Kidney (tissue), 14 donors: ENCODE measurements around the gene LRIT2. TPM values are rescaled to one million over a fixed set of nuclear protein-coding genes. Genes with fewer than 3 reads are reported as not detected.
"Not testable (repeated sequence)": the region's sequence is repeated elsewhere in the genome, so short reads cannot be mapped to it uniquely, and the experiment has no call there.

ENCODE experiments used
- DNase-seq, 5 donors: peaks; one replicate each; pipeline ENCODE4 v3.0.0-alpha.2; 2013 to 2020
- FAIRE-seq: peaks from 2 replicates; lab custom pipeline; 2012; peaks lifted over from hg19 to GRCh38; lab: Jason Lieb, UNC
- H3K27ac ChIP-seq, 2 donors: one replicate each; pipeline ENCODE4 v1.7.0; 2013; ENCODE audit warnings: low read depth in 2 of 2, low read length in 2 of 2, inconsistent platforms in 1 of 2
- H3K27me3 ChIP-seq: one replicate; pipeline ENCODE4 v1.7.1; 2013; ENCODE audit warnings: low read length, inconsistent platforms; ENCODE audit not compliant: control insufficient read depth, insufficient read depth
- H3K36me3 ChIP-seq, 3 donors: one replicate each; pipeline versions ENCODE4 v1.7.0 to v1.7.1; 2013; ENCODE audit warnings: low read length in 3 of 3, control low read depth in 1 of 3, inconsistent platforms in 1 of 3; ENCODE audit not compliant: insufficient read depth in 3 of 3, control insufficient read depth in 2 of 3
- H3K4me1 ChIP-seq, 3 donors: one replicate each; pipeline versions ENCODE4 v1.7.0 to v1.7.1; 2013; ENCODE audit warnings: low read length in 3 of 3, inconsistent platforms in 1 of 3, low read depth in 1 of 3; ENCODE audit not compliant: control insufficient read depth in 2 of 3, insufficient read depth in 2 of 3
- H3K4me3 ChIP-seq, 3 donors: one replicate each; pipeline versions ENCODE4 v1.7.0 to v1.8.1; 2013; ENCODE audit warnings: low read length in 3 of 3, control low read depth in 1 of 3, inconsistent platforms in 1 of 3
- H3K9ac ChIP-seq, 3 donors: one replicate each; pipeline versions ENCODE4 v1.7.0 to v1.7.1; 2013; ENCODE audit warnings: low read length in 3 of 3, control low read depth in 1 of 3, inconsistent platforms in 1 of 3
- H3K9me3 ChIP-seq, 3 donors: one replicate each; pipeline versions ENCODE4 v1.7.0 to v1.7.1; 2013; ENCODE audit warnings: low read length in 3 of 3, control low read depth in 1 of 3, inconsistent platforms in 1 of 3; ENCODE audit not compliant: control insufficient read depth in 2 of 3, insufficient read depth in 1 of 3
- CTCF ChIP-seq: IDR thresholded peaks from 3 replicates; pipeline ENCODE4 v1.5.1; 2012; ENCODE audit warnings: mild to moderate bottlenecking, moderate library complexity, borderline replicate concordance; ENCODE audit not compliant: insufficient read depth; ENCODE audit errors: extremely low read depth
- intact Hi-C: fragments of 100-400 bp; cut with DNase I; formaldehyde crosslinking; loops from one replicate; pipeline ENCODE4 v1.11.1; 2022
- polyA plus RNA-seq: library from polyadenylated mRNA; stranded (reverse); fragments of 350-450 nt; fragmentation: Illumina TruSeq; extraction: RNeasy Lipid Tissue Mini Kit (QIAGEN cat#74804); gene quantifications from one replicate; pipeline ENCODE4 v1.2.3, GENCODE V29; 2014; ENCODE audit warnings: low read depth, low replicate concordance; ENCODE audit not compliant: insufficient read depth
- total RNA-seq: library from RNA; stranded (reverse); fragmentation: NEBNext Ultra II Directional; extraction: Animal tissue kit (Norgen Biotek cat#: 25700); gene quantifications from one replicate; pipeline ENCODE4 v1.2.1, GENCODE V29; 2021
- donor health status: control.
- donor health status: control.
- donor health status: control.
- donor health status: control.
- donor health status: control.
- donor health status: DM: yes; HTN: yes; CAD: no.
- donor health status: Normal renal cell carcinoma (clear cell type).

LRIT2 gene
- total and polyA plus RNA-seq, 2 donors from 2014 or later = not detected

DNA sequence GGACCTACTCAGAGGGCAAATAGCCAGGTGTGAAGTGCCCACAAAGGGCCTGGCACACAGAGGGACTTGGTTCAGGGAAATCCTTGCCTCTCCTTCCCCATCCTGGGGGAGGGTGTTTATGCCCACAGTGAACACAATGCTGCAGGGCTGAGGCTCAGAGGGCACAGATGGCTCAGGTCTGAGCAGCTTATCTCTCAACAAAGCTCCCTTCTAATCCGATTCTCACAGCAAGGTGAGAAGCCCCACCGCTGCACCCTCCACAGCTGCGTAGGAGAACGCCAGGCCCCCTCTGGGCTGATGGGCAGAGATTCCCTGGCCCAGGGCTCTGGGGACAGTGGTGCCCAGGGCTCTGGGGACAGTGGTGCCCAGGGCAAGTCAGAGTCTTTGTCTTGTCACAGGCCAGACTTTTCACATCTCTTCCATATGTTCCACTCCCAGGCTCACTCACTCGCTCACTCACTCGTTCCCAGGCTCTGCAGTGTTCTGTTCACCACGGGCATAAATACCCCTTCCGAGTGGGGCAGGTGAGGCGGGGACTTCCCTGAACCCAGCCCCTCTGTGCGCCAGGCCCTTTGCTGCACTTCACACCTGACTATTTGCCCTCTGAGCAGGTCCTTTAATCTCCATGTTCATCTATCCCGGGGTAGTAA, 39.7 kb downstream of the LRIT2 start:
- intact Hi-C loops = no loop called here
- Histone ChIP-seq H3K27ac (no peak overlapping the region), H3K36me3 (no peaks in the 10 kb centered on the region), H3K4me3 (no peak overlapping the region), H3K9ac (no peak overlapping the region), H3K27me3 (no peaks in the 10 kb centered on the region), H3K9me3 (peaks cover 0 to 4% (median 0%) of the 10 kb centered on the region in 3 donors), H3K4me1 (no peaks in the 10 kb centered on the region)
- DNase-seq (no peak), FAIRE-seq (no peak)
- TF ChIP-seq CTCF = no peak

DNA sequence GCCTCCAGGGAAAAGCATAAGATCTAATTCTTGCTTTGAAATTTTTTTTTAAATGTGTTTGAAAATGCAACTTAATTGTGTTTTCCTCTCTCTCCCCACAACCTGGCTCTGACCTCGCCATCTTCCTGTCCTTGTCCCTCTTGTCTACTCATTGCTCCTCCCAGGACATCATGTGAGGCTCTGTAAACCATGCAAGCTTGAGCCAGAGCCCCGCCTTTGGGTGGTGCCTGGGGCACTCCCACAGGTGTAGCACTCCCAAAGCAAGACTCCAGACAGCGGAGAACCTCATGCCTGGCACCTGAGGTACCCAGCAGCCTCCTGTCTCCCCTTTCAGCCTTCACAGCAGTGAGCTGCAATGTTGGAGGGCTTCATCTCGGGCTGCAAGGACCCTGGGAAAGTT, 40.8 kb downstream of the LRIT2 start:
- Histone ChIP-seq H3K9me3 (peaks cover 0 to 4% (median 0%) of the 10 kb centered on the region in 3 donors), H3K36me3 (no peaks in the 10 kb centered on the region), H3K9ac (no peak overlapping the region), H3K4me1 (no peaks in the 10 kb centered on the region), H3K4me3 (no peak overlapping the region), H3K27me3 (no peaks in the 10 kb centered on the region), H3K27ac (no peak overlapping the region)
- FAIRE-seq (no peak), DNase-seq (no peak)
- intact Hi-C loops = no loop called here
- no peak for TF ChIP-seq CTCF

GRCh38 chr10:84181631-84182030, 43.7 kb downstream of the LRIT2 start:
- no peak overlapping the region for H3K4me3 ChIP-seq
- DNase-seq (no peak), FAIRE-seq (no peak)
- TF ChIP-seq CTCF = no peak
- H3K4me1 ChIP-seq = peaks cover 0 to 2% (median 0%) of the 10 kb centered on the region in 3 donors
- H3K9ac ChIP-seq = no peak overlapping the region
- H3K27me3 ChIP-seq = no peaks in the 10 kb centered on the region
- intact Hi-C loops = no loop called here
- H3K27ac ChIP-seq = no peak overlapping the region
- no peaks in the 10 kb centered on the region for H3K36me3 ChIP-seq
- peaks cover 0 to under 1% (median 0%) of the 10 kb centered on the region in 3 donors for H3K9me3 ChIP-seq

DNA sequence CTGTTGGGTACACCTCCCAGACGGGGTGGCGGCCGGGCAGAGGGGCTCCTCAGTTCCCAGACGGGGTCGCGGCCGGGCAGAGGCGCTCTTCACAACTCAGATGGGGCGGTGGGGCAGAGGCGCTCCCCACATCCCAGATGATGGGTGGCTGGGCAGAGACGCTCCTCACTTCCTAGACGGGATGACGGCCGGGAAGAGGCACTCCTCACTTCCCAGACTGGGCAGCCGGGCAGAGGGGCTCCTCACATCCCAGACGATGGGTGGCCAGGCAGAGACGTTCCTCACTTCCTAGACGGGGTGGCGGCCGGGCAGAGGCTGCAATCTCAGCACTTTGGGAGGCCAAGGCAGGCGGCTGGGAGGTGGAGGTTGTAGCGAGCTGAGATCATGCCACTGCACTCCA, 45.0 kb downstream of the LRIT2 start:
- DNase-seq, intact Hi-C loops, H3K27ac ChIP-seq, H3K9ac ChIP-seq, H3K4me3 ChIP-seq, H3K9me3 ChIP-seq, H3K36me3 ChIP-seq, H3K27me3 ChIP-seq, H3K4me1 ChIP-seq, FAIRE-seq: not testable (repeated sequence)
